GM12875 (cell line): ENCODE data around the gene C1orf115.
"Not testable (repeated sequence)": the region's sequence is repeated elsewhere in the genome, so short reads cannot be mapped to it uniquely, and the experiment has no call there.

Experiments
- H3K4me3 ChIP-seq: one replicate; pipeline ENCODE4 v1.5.1; 2011; ENCODE audit warnings: low read depth, low read length, control low read depth
- CTCF ChIP-seq: IDR thresholded peaks from 2 replicates; pipeline ENCODE4 v1.5.1; 2011; ENCODE audit warnings: low read depth, mild to moderate bottlenecking, control low read depth, inconsistent platforms, low read length, moderate library complexity, borderline replicate concordance; ENCODE audit not compliant: insufficient read depth

Gene C1orf115

GRCh38 chr1:220682901-220683576 is 7.1 kb upstream of the C1orf115 start:
- no peak for TF ChIP-seq CTCF
- no peak overlapping the region for H3K4me3 ChIP-seq

GRCh38 chr1:220683716-220684115 is 6.4 kb upstream of the C1orf115 start:
- H3K4me3 ChIP-seq, result not testable (repeated sequence)

- H3K4me3 ChIP-seq, result no peak overlapping the region
- TF ChIP-seq CTCF, result no peak
These were observed 5.3 kb upstream of the C1orf115 start for GRCh38 chr1:220684890-220685289.

GRCh38 chr1:220685879-220686278 is 4.3 kb upstream of the C1orf115 start:
- no peak for TF ChIP-seq CTCF
- H3K4me3 ChIP-seq, result no peak overlapping the region

- H3K4me3 ChIP-seq, result no peak overlapping the region
- TF ChIP-seq CTCF, result no peak
These were observed 2.4 kb upstream of the C1orf115 start for GRCh38 chr1:220687809-220688208.

- no peak for TF ChIP-seq CTCF
- no peak overlapping the region for H3K4me3 ChIP-seq
These were observed 497 bp upstream of the C1orf115 start for GRCh38 chr1:220689666-220690065.

GRCh38 chr1:220691053-220691684 is 1.0 kb downstream of the C1orf115 start:
- TF ChIP-seq CTCF, result no peak
- no peak overlapping the region for H3K4me3 ChIP-seq
